Choroid plexus epithelial cell (primary cell): ENCODE measurements around the gene TMEM94.
A peak's percentile ranks its signal among the peaks of the same experiment; 100 is the strongest.

Experiments
- DNase-seq: peaks from one replicate; pipeline ENCODE4 v3.0.0-alpha.2; 2010; ENCODE audit warnings: low read depth
- H3K4me3 ChIP-seq: 2 replicates; pipeline ENCODE4 v1.5.1; 2011; ENCODE audit warnings: low read depth, mild to moderate bottlenecking, control low read depth, low read length, moderate library complexity
- CTCF ChIP-seq: conservative IDR thresholded peaks from 2 replicates; pipeline ENCODE4 v1.5.1; 2011; ENCODE audit warnings: low read depth, mild to moderate bottlenecking, control low read depth, inconsistent platforms, low read length, moderate library complexity

TMEM94 gene

GRCh38 chr17:75487351-75488070 lies 31.1 kb downstream of the TMEM94 start:
- DNase-seq: peak; percentile 32
- H3K4me3 ChIP-seq: no peak overlapping the region
- peak; percentile 39 for TF ChIP-seq CTCF

DNA sequence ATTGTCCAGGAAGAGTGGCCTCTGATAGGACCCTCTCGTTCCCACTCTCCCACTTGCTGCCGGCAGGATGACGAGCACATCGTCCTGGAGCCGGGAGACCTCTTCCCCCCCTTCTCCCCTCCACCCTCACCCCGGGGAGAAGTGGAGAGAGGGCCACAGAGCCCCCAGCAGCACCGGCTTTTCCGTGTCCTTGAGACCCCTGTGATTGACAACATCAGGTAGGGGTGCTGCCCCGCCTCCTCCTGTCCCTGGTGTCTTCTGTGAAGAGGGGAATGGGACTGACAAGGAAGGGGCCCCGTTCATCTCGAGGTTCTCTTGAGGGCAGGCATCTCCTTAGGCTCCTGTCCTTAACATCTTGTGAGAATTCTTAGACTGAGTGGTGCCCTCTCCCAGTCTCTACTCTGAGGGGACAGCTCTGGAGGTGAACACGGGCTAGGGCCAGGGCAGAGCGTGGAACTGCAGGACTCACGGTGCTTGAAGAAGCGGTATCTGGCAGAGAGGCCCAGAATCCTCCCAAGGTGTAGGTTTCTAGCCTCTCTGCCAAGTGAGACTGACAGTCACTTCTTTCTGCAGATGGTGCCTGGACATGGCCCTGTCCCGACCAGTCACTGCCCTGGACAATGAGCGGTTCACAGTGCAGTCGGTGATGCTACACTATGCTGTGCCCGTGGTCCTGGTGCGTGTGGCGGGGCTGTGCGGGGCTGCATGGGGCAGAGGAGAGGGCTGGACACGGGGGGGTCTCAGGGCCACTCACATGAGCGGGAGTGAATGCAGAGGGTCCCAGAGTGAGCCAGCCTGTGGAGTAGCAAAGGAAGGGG lies 32.5 kb downstream of the TMEM94 start:
- H3K4me3 ChIP-seq: no peak overlapping the region
- no peak for DNase-seq
- TF ChIP-seq CTCF: no peak

GRCh38 chr17:75489511-75489955 lies 33.1 kb downstream of the TMEM94 start:
- DNase-seq: no peak
- H3K4me3 ChIP-seq: no peak overlapping the region
- no peak for TF ChIP-seq CTCF

- TF ChIP-seq CTCF: no peak
- H3K4me3 ChIP-seq: no peak overlapping the region
- DNase-seq: no peak
Observed at GRCh38 chr17:75490173-75490743, 33.8 kb downstream of the TMEM94 start.

DNA sequence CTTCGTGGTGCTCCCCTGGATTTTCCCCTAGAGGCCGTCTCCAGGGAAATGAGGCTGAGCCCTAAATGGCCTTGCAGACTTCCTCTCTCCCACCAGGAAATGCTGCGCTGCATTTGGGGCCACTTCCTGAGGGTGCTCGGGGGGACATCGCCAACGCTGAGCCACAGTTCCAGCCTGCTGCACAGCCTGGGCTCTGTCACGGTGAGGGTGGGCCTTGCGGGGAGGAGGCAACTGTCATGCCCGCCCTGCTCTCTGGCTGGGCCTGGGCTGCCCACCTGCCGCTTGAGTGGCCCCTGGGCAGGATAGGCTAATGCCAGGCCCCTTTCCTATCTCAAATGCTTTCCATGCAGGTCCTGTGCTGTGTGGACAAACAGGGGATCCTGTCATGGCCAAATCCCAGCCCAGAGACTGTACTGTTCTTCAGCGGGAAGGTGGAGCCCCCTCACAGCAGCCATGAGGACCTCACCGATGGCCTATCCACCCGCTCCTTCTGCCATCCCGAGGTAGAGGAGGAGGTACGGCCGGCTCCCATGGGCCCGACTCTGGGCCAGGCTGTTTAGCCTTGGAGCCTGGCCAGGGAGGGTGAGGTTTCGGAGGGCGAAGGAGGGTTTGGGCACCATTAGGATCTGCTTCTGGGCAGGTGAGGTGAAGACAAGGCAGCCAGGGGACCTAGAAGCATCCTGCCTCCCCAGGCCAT lies 34.7 kb downstream of the TMEM94 start:
- TF ChIP-seq CTCF: no peak
- no peak for DNase-seq
- H3K4me3 ChIP-seq: no peak overlapping the region

DNA sequence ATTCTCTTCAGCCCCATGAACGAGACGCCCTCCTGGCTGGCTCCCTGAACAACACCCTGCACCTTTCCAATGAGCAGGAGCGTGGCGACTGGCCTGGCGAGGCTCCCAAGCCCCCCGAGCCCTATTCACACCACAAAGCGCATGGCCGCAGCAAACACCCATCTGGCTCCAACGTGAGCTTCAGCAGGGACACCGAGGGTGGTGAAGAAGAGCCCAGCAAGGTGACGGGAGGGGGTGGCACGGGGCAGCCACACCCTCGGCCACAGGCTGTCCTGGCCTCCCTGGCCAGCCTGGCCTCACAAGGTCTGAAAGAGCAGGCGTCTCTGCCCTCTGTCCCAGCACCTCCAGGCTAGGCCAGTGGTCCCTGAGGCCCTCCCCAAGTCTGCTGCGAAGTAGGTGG lies 35.2 kb downstream of the TMEM94 start:
- TF ChIP-seq CTCF: no peak
- no peak for DNase-seq
- no peak overlapping the region for H3K4me3 ChIP-seq
